NCI-H2227 (cell line): ENCODE data around the gene PAX5.
"Not testable (repeated sequence)": the region's sequence is repeated elsewhere in the genome, so short reads cannot be mapped to it uniquely, and the experiment has no call there.

Experiments used
- DNase-seq: peaks from one replicate; lab custom pipeline; 2025; ENCODE audit not compliant: unreplicated experiment; lab: John Stamatoyannopoulos, UW

The PAX5 gene

GRCh38 chr9:36882594-36882993 is 151.5 kb downstream of the PAX5 start:
- no peak for DNase-seq

DNA sequence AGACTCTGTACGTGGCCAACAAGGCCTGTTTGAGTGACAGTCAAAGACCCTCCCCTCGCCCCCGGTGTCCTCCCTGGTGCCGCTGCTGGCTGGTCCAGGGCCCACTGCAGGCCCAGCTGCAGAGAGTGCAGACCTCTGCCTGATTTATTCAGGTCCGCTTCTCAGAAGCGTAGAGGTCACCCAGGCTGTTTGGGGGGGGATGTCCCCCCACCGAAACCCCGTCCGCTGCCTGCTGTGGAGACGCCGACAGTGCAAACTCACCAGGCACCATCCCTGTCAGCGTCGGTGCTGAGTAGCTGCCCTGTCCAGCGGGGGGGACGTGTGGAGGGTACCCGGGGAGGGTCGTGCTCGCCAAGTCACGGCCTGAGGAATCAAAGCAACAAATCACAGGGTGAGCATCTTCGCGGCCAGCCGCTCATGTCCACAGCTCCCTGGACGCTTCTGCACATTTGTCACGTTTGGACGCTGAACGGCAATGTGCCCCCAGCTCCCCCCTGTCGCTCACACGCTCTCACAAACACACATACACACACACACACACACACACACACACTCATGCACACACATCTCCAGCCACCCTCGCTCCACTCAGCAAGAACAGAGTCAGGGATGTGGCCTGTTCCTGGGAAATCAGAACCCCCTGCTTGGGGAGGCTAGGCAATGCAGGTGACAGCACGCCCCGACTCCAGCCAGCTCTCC is 152.2 kb downstream of the PAX5 start:
- no peak for DNase-seq

- DNase-seq = no peak
Measured at GRCh38 chr9:36881316-36881715, 152.8 kb downstream of the PAX5 start.

DNA sequence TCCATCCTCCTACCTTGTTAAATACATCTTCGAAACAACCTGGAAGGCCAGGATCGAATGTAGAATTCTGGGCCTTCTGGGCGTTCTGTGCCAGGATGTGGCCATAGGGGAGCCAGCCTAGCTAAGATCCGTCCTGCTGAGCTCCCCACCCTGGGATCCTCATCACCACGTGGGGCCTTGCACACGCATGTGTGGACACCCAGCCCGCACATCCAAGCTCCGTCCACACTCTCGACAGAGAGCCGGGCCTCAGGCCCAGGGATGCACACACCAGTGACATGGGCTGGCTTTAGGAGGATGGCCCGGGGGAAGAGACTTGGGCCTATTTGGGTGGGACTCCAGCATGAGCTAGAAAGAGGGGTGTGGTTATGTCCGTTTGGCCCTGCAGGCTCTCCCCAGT is 154.0 kb downstream of the PAX5 start:
- DNase-seq = no peak

DNA sequence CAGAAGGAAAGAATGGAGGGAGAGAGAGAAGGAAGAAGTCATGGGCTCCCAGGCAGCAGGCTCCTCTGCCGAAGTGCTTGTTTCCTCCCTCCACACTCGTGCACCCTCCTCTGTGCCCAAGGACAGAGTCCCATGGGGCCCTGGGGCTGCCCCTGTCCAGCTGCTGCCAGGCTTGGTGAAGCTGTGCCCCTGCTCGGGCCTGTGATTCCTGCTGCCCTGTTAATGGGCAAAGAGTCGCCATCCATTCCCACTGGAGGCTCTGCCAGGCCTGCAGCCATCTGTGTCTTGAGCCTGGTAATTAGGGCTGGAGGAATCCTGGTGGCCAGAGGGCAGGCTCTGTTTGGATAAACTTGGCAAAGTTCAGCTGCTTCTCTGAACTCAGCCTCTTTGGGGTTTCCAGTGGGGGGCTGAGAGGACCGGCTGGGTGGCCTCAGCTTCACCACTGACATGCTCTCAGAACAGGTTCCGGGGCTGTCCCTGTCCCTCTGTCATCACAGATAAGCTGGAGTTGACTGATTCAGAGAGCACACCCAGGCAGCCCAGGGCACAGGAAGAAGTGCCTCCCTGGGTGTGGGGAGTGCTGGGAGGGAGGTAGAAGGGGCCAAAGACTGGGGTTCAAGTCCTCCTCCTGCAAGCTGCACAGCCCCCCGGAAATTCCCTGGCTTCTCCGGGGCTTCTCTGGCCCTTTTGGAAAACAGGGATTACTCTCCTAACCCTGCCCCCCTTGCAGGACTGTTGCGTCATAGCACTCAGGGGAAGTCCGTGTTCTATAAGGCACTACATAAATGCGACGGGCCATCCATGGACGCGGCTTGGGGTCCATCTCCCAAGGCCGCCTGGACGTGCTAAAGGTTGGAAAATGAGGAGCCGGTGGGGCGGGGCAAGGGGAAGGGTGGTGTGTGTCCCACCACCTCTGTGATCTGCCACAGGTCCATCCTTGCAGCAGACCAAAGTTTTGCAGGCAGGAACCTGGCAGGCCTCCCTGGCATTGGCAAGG is 154.8 kb downstream of the PAX5 start:
- no peak for DNase-seq

DNA sequence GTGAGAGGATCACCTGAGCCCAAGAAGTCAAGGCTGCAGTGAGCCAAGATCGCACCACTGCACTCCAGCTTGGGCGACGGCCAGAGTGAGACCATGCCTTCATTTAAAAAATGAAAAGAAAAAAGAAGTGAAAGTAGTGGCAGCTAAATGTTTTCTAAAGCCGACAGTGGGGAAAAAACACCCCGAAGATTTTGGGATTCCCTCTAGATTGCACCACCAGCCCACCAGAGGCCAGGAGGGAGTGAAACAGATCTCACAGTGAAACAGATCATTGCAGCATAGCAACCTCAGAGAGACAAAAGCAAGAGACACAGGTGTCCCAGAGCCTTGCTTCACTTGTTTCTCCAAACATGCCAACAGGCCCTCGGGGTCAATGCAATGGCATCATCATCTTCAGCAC is 156.8 kb downstream of the PAX5 start:
- DNase-seq = no peak

- DNase-seq = no peak
Measured at GRCh38 chr9:36876056-36876455, 158.0 kb downstream of the PAX5 start.

GRCh38 chr9:36874921-36875320 is 159.1 kb downstream of the PAX5 start:
- DNase-seq = no peak

GRCh38 chr9:36874261-36874660 is 159.8 kb downstream of the PAX5 start:
- no peak for DNase-seq

DNA sequence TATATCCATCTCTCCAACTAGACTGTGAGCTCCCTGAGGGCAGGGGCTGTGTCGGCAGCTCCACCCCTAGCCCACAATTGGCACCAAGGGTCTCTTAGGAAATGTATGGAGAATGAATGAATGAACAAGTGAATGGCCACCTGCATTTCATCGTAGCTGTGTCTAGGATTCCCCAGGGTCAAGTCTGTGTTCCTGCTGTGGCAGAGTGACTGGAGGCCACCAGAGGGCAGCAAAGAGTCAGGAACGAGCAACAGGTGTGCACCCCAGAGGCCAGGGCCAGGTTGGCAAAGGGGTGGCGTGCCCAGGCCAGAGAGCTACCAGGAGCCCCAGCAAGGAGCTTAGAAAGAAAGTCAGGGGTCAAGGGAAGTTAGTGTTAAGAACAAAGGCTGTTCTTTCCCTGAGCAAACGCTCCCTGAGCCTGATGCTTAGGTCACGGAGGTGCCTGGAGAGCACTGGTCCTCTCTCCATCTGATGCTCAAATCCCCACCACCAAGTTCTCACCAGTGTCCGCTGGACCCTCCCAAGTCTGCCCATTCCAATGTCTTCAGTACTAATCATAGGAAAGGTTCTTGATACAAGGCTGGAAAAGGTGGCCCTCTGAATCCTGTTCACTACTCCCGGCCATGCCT is 160.7 kb downstream of the PAX5 start:
- DNase-seq = peak; percentile 43

GRCh38 chr9:36872641-36873040 is 161.4 kb downstream of the PAX5 start:
- no peak for DNase-seq

DNA sequence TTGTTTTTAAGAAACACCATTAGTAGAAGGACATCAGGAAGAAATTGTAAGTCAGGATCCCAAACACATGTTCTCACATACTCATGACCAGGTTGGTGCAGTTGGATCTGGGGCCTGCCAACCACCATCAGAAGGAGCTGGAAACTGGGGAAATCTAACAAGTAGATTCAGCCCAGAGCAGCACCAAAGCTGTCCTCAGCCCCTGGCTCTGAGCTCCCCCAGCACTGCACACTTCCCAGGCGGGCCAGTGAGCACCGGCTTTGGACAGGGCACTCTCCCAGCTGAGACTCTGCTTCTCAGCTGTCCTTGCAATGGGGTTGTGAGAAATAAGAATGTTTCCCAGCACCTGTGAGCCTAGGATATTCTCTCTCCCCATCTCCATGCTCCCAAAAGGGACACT is 162.5 kb downstream of the PAX5 start:
- DNase-seq = no peak

GRCh38 chr9:36870960-36871359 is 163.1 kb downstream of the PAX5 start:
- DNase-seq = no peak

DNA sequence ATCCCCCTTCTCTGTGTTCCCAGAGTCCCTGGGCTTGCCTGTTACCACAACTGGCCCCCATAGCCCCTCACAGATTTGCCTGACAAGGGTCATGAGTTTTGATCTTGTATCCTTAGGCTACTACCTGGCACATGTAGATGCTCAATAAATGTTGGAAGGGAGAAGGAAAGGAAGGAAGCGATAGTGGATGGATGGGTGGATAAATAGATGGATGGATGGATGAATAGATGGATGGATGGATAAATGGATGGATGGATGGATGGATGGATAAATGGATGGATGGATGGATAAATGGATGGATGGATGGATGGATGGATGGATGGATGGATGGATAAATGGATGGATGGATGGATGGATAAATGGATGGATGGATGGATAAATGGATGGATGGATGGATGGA is 164.5 kb downstream of the PAX5 start:
- not testable (repeated sequence) for DNase-seq

GRCh38 chr9:36868586-36869282 is 165.3 kb downstream of the PAX5 start:
- no peak for DNase-seq

DNA sequence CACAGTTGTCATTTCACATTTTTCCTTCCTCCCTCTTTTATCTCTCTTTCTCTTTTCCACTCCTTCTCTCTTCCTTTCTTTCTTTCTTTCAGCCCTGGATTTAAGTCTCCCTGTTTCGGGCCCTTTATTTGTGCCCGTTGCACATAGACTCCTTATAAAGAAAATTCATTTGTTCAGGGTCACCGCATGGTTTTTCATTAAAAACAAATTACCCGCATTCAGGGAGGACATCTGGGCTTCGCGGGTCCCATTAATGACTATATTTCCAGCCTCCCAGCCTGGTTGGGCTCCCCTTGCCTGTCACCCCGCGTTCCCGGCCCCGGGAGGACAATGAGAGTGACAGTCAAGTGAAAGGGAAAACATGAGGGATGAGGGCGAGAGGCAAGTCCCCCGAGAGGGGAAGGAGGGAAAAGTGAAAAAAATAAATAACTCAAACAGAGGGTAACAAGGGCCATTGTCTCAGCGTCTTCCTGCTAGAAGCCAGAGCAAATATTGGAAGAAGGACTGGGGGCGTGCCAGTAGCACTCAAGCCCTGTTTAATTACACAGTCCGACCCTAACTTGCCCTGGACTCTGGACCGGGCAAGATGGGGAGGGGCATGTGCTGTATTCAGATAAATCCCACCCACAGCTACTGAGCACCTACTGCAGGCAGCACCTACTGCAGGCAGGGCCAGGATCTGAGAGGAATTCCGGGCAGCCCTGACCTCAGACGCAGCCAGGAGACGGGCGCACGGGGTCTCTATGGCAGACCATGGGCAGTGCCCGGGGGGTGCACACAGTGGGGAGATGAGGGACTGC is 166.2 kb downstream of the PAX5 start:
- peak; percentile 35 for DNase-seq

DNA sequence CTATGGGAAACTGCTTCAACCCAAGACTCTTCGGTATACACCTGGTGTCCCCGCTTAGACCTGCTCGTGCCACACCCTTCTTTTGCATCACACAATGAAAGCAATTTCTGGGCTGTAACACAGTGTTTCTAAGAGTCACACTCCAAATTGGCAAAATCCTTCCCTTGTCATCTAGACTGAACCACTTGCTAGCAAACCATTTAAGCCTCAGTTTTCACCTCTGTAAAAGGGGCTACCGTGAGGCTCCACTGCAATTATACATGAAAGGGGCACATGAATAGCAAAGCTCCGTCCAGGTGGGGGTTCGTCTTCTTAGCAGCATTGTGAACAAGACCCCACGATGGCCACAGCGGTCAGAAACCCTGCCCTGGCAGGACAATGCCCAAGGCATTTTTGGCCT is 166.8 kb downstream of the PAX5 start:
- no peak for DNase-seq

DNA sequence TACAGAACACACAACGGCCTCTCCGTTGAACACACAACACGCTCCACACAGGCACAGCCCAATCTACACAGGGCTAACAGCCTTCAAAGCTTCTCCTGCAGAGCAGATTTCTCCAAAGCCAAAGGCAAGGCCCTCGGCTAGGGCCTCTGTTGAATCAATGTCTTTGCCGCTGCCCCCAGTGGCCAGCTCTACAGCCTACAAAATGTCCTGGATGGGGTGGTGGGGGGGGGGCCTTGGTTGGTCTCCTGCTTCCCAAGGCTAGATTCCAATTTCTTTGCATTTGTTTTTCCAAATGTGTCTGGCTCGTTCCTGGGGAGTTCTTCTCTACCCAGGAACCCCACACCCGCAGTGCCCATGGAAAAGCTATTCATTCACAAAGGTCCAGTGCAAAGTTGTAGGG is 167.2 kb downstream of the PAX5 start:
- DNase-seq = peak; percentile 14

DNA sequence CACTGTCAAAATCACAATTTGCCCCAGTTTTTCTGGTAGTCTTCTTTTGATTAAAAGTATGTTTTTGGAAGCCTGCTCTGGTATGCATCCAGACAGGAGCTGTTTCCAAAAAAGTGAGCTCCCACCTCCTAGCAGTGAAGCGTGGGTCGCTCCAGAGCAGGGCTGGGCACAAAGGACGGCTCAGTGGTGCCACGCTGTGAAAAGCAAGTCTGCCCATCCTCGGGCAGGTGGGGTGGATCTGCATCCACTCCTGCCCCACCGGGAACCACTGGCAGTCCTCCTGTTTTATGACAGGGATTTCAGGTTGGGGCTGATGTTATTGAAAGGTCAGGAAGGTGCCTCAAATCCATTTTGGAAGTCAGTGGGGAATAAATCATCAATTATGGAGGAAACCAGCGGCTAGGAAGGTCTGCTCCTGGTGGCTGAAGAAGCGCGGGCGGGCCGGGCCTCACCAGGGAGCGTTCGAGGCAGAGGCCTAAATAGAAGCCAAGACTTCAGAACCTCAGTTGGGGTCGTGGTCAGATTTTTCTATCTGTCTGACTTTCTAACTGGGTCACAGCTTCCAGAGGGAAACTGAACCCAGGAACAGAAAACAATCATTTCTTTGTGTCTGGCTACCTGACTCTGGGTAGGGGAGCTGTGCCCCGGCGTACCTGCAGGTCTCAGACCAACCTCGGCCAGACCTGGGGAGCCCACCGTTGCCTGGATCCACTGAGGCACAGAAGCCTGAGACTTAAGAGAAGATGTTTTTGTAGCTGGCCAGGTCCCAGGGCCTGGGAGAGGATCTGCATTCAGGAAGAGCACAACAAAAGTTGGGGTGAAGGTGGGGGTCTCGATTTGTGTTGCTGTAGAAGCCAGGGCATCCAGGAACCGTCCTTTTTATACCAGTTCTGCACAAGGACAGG is 168.1 kb downstream of the PAX5 start:
- DNase-seq = no peak
